H9 (cell line): ENCODE data around the gene RELL1. TPM values are rescaled to one million over a fixed set of nuclear protein-coding genes. Genes with fewer than 3 reads are reported as not detected.

Experiments
- DNase-seq: peaks from one replicate; pipeline ENCODE4 v3.0.0-alpha.2; 2017
- H2AFZ ChIP-seq: one replicate; pipeline ENCODE4 v1.6.1; 2013; ENCODE audit warnings: mild to moderate bottlenecking, low read length, control low read depth, moderate library complexity
- H2AK5ac ChIP-seq: 2 replicates; pipeline ENCODE4 v1.6.1; 2013; ENCODE audit warnings: low read length, control low read depth, mixed read lengths; ENCODE audit not compliant: insufficient read length
- H2BK120ac ChIP-seq: one replicate; pipeline ENCODE4 v1.6.1; 2013; ENCODE audit warnings: low read depth, mild to moderate bottlenecking, low read length, control low read depth, inconsistent platforms; ENCODE audit not compliant: poor library complexity, severe bottlenecking
- H2BK12ac ChIP-seq: 2 replicates; pipeline ENCODE4 v1.6.1; 2013; ENCODE audit warnings: low read length, control low read depth, mixed read lengths, low read depth; ENCODE audit not compliant: insufficient read length
- H2BK15ac ChIP-seq: 2 replicates; pipeline ENCODE4 v1.6.1; 2013; ENCODE audit warnings: low read depth, low read length, control low read depth
- H2BK20ac ChIP-seq: one replicate; pipeline ENCODE4 v1.6.1; 2013; ENCODE audit warnings: low read depth, mild to moderate bottlenecking, low read length, control low read depth, inconsistent platforms; ENCODE audit not compliant: poor library complexity, severe bottlenecking
- H2BK5ac ChIP-seq: 2 replicates; pipeline ENCODE4 v1.6.1; 2013; ENCODE audit warnings: low read length, control low read depth, mixed read lengths; ENCODE audit not compliant: insufficient read length
- H3K14ac ChIP-seq: 2 replicates; pipeline ENCODE4 v1.6.1; 2013; ENCODE audit warnings: low read length, control low read depth; ENCODE audit not compliant: insufficient read depth
- H3K18ac ChIP-seq: 2 replicates; pipeline ENCODE4 v1.6.1; 2013; ENCODE audit warnings: low read depth, mild to moderate bottlenecking, mixed read lengths, low read length, control low read depth; ENCODE audit not compliant: insufficient read length
- H3K23ac ChIP-seq: 2 replicates; pipeline ENCODE4 v1.6.1; 2013; ENCODE audit warnings: low read length, control low read depth, mixed read lengths, low read depth; ENCODE audit not compliant: insufficient read length
- H3K23me2 ChIP-seq: 2 replicates; pipeline ENCODE4 v1.6.1; 2013; ENCODE audit warnings: low read depth, mild to moderate bottlenecking, mixed read lengths, low read length, control low read depth; ENCODE audit not compliant: insufficient read length, poor library complexity, severe bottlenecking
- H3K27ac ChIP-seq: 2 replicates; pipeline ENCODE4 v1.5.1; 2013; ENCODE audit warnings: low read length, control low read depth, mixed read lengths, low read depth; ENCODE audit not compliant: insufficient read length
- H3K27me3 ChIP-seq: 2 replicates; pipeline ENCODE4 v1.6.1; 2013; ENCODE audit warnings: low read length, control low read depth, inconsistent platforms; ENCODE audit not compliant: insufficient read depth
- H3K4ac ChIP-seq: 2 replicates; pipeline ENCODE4 v1.6.1; 2013; ENCODE audit warnings: low read depth, mild to moderate bottlenecking, control low read depth, inconsistent platforms, low read length, moderate library complexity
- H3K4me1 ChIP-seq: 2 replicates; pipeline ENCODE4 v1.6.1; 2013; ENCODE audit warnings: low read length, control low read depth, inconsistent platforms; ENCODE audit not compliant: insufficient read depth
- H3K4me2 ChIP-seq: 2 replicates; pipeline ENCODE4 v1.6.1; 2013; ENCODE audit warnings: low read length, control low read depth, mixed read lengths; ENCODE audit not compliant: insufficient read length, insufficient read depth
- H3K56ac ChIP-seq: 2 replicates; pipeline ENCODE4 v1.6.1; 2013; ENCODE audit warnings: low read depth, mild to moderate bottlenecking, mixed read lengths, low read length, control low read depth; ENCODE audit not compliant: insufficient read length
- H3K79me1 ChIP-seq: 2 replicates; pipeline ENCODE4 v1.6.1; 2013; ENCODE audit warnings: low read depth, mild to moderate bottlenecking, moderate library complexity, low read length, control low read depth, inconsistent platforms; ENCODE audit not compliant: insufficient read depth, poor library complexity, severe bottlenecking
- H3K79me2 ChIP-seq: 2 replicates; pipeline ENCODE4 v1.6.1; 2013; ENCODE audit warnings: low read length, control low read depth, inconsistent platforms; ENCODE audit not compliant: insufficient read depth
- H3K9ac ChIP-seq: 2 replicates; pipeline ENCODE4 v1.6.1; 2013; ENCODE audit warnings: low read length, control low read depth, mixed read lengths; ENCODE audit not compliant: insufficient read length; ENCODE audit errors: extremely low read depth
- H3K9me3 ChIP-seq: one replicate; pipeline ENCODE4 v1.6.1; 2013; ENCODE audit warnings: low read depth, low read length, inconsistent platforms; ENCODE audit not compliant: control insufficient read depth
- H3T11ph ChIP-seq: one replicate; pipeline ENCODE4 v1.6.1; 2013; ENCODE audit warnings: mild to moderate bottlenecking, low read length, control low read depth, inconsistent platforms
- H4K20me1 ChIP-seq: one replicate; pipeline ENCODE4 v1.6.1; 2013; ENCODE audit not compliant: control insufficient read depth, insufficient read length, insufficient read depth
- H4K5ac ChIP-seq: 2 replicates; pipeline ENCODE4 v1.6.1; 2013; ENCODE audit warnings: low read depth, mild to moderate bottlenecking, mixed read lengths, low read length, control low read depth; ENCODE audit not compliant: insufficient read length
- H4K8ac ChIP-seq: replicated peaks from 2 replicates; pipeline ENCODE4 v1.6.1; 2013; ENCODE audit warnings: low read length, control low read depth, mixed read lengths, low read depth; ENCODE audit not compliant: insufficient read length
- H4K91ac ChIP-seq: 2 replicates; pipeline ENCODE4 v1.6.1; 2013; ENCODE audit warnings: low read depth, mild to moderate bottlenecking, moderate library complexity, mixed read lengths, low read length, control low read depth; ENCODE audit not compliant: insufficient read length
- H3K27ac Mint-ChIP-seq, 3 experiments: 2 replicates in 2 of 3; 3 replicates in 1 of 3; pipeline ENCODE4 v1.8.0; 2020 to 2021; ENCODE audit warnings: mixed read lengths in 3 of 3, mild to moderate bottlenecking in 1 of 3, moderate library complexity in 1 of 3
- H3K27me3 Mint-ChIP-seq: 2 replicates; pipeline ENCODE4 v1.8.0; 2021; ENCODE audit warnings: low read depth, mild to moderate bottlenecking, moderate library complexity, mixed read lengths
- H3K36me3 Mint-ChIP-seq, 3 experiments: 2 replicates in 2 of 3; 3 replicates in 1 of 3; pipeline ENCODE4 v1.8.0; 2020 to 2021; ENCODE audit warnings: low read depth in 3 of 3, mixed read lengths in 3 of 3; ENCODE audit not compliant: insufficient read depth in 1 of 3
- H3K4me1 Mint-ChIP-seq, 2 experiments: 2 replicates each; pipeline ENCODE4 v1.8.0; 2020; ENCODE audit warnings: mixed read lengths in 2 of 2
- H3K4me3 Mint-ChIP-seq, 2 experiments: 2 replicates in 1 of 2; 3 replicates in 1 of 2; pipeline ENCODE4 v1.8.0; 2020 to 2021; ENCODE audit warnings: mild to moderate bottlenecking in 2 of 2, mixed read lengths in 2 of 2, moderate library complexity in 1 of 2
- H3K9me3 Mint-ChIP-seq, 2 experiments: 2 replicates in 1 of 2; 3 replicates in 1 of 2; pipeline ENCODE4 v1.8.0; 2020; ENCODE audit warnings: mild to moderate bottlenecking in 2 of 2, mixed read lengths in 2 of 2, moderate library complexity in 1 of 2
- CTCF ChIP-seq: fragments of 200-600 bp; sonication (generic); conservative IDR thresholded peaks from 3 replicates; pipeline ENCODE4 v1.8.0; 2021; ENCODE audit warnings: antibody characterized with exemption, mild to moderate bottlenecking
- WGBS: extraction: QIAGEN DNeasy Blood & Tissue Kit; methylation state at CpG from one replicate; pipeline ENCODE4 v1.1.7; 2013; ENCODE audit warnings: missing lambda C conversion rate, low lambda C conversion rate, mixed read lengths; ENCODE audit not compliant: insufficient read length; ENCODE audit errors: extremely low coverage; 5-methylcytosine and 5-hydroxymethylcytosine counted together
- total RNA-seq: library from RNA; stranded (reverse); gene quantifications from 2 replicates; pipeline ENCODE4 v1.2.1, GENCODE V29; 2021

The RELL1 gene
- total RNA-seq, 1 experiment from 2014 or later, result 10.8 TPM

GRCh38 chr4:37656649-37657048, 29.5 kb downstream of the RELL1 start:
- H3K27ac ChIP-seq, result no peak overlapping the region
- H4K91ac ChIP-seq, result no peak overlapping the region
- no peaks in the 10 kb centered on the region for H3K79me2 ChIP-seq
- Mint-ChIP-seq H3K36me3 (peaks cover 19 to 25% (median 24%) of the 10 kb centered on the region in 3 experiments), H3K27ac (no peak overlapping the region), H3K27me3 (peaks cover 4% of the 10 kb centered on the region), H3K4me3 (no peak overlapping the region), H3K9me3 (peaks cover 13 to 26% of the 10 kb centered on the region in 2 experiments), H3K4me1 (peaks cover 34 to 37% of the 10 kb centered on the region in 2 experiments)
- no peak for TF ChIP-seq CTCF
- no peaks in the 10 kb centered on the region for H3K27me3 ChIP-seq
- DNase-seq, result no peak
- H3K4me2 ChIP-seq, result no peak overlapping the region
- no peak overlapping the region for H3K14ac ChIP-seq
- H3K9ac ChIP-seq, result no peak overlapping the region
- H2BK15ac ChIP-seq, result no peak overlapping the region
- H3K56ac ChIP-seq, result no peak overlapping the region
- H4K20me1 ChIP-seq, result no peaks in the 10 kb centered on the region
- no peak overlapping the region for H2AK5ac ChIP-seq
- H3K4me1 ChIP-seq, result peaks cover 5% of the 10 kb centered on the region
- no peak overlapping the region for H4K8ac ChIP-seq
- peaks cover 6% of the 10 kb centered on the region for H3K9me3 ChIP-seq
- no peak overlapping the region for H3K18ac ChIP-seq
- no peak overlapping the region for H3K23ac ChIP-seq
- H3K79me1 ChIP-seq, result no peaks in the 10 kb centered on the region
- H2BK20ac ChIP-seq, result no peak overlapping the region
- no peak overlapping the region for H3K4ac ChIP-seq
- no peaks in the 10 kb centered on the region for H3K23me2 ChIP-seq
- no peak overlapping the region for H4K5ac ChIP-seq
- H3T11ph ChIP-seq, result no peak overlapping the region
- H2BK12ac ChIP-seq, result no peak overlapping the region
- H2BK120ac ChIP-seq, result no peak overlapping the region
- no peak overlapping the region for H2AFZ ChIP-seq
- no CpG with 5 or more reads among the region's 4 CpGs for WGBS
- no peak overlapping the region for H2BK5ac ChIP-seq
